Melanocyte of skin (primary cell): ENCODE measurements around the gene ABHD6. TPM values are rescaled to one million over a fixed set of nuclear protein-coding genes. Genes with fewer than 3 reads are reported as not detected.

Source experiments
- small RNA-seq, 2 donors: library from RNA; depleted of rRNA; stranded (forward); fragments of <200 nt; gene quantifications; one replicate each; pipeline ENCODE3, GENCODE V24; 2012
- total RNA-seq, 2 donors: library from RNA; depleted of rRNA; stranded (reverse); fragments of >200 nt; gene quantifications; 2 replicates each; pipeline ENCODE4 v1.2.3, GENCODE V29; 2012

The ABHD6 gene
- total RNA-seq: 10 to 100 TPM; 56.6 to 64.7 TPM

GRCh38 chr3:58237238-58237940 is at the start of gene ABHD6:
Gene ABHD6 (plus strand): TSS chr3:58237792. CDS start chr3:58256587, 18,795 bp downstream.

GRCh38 chr3:58210761-58211460 is 26.7 kb upstream of the ABHD6 start, which contains the start of gene DNASE1L3:
Gene DNASE1L3 (minus strand): TSS chr3:58210972. CDS start chr3:58210906, 66 bp downstream.

GRCh38 chr3:58305882-58306711 is 68.5 kb downstream of the ABHD6 start, which contains the start of the genes HTD2 and RPP14:
Gene HTD2 (plus strand): TSS chr3:58306520. CDS start chr3:58317614, 11,094 bp downstream.
Gene RPP14 (plus strand): TSS chr3:58306245. CDS start chr3:58310330, 4,085 bp downstream.

GRCh38 chr3:58332575-58333188 is 95.1 kb downstream of the ABHD6 start, which contains the start of gene PXK:
Gene PXK (plus strand): TSS chr3:58332892. CDS start chr3:58332989, 97 bp downstream.

Small RNAs within 50 kb of the gene (small RNA-seq; reads per million reads assigned to genes)
- gene AC098479.1: 0 reads per million in 2 donors

Other genes with a start within 250 kb of the ABHD6 start
- 10 to 100 TPM; 13.4 to 42.0 TPM for gene FLNB, start 229.4 kb upstream of the ABHD6 start, total RNA-seq
- not detected for gene DNASE1L3, start 26.8 kb upstream of the ABHD6 start, total RNA-seq
- gene RPP14, start 68.5 kb downstream of the ABHD6 start, total RNA-seq: 10 to 100 TPM in 1 of 2 donors, 1 to 10 TPM in 1; 10.0 to 19.0 TPM
- gene HTD2, start 68.7 kb downstream of the ABHD6 start, total RNA-seq: 1 to 10 TPM; 7.7 to 8.9 TPM
- gene PXK, start 95.1 kb downstream of the ABHD6 start, total RNA-seq: 10 to 100 TPM; 24.0 to 53.0 TPM
- gene PDHB, start 196.0 kb downstream of the ABHD6 start, total RNA-seq: 10 to 100 TPM; 45.1 to 54.6 TPM